ENCODE measurements around the gene RIGI.
A peak's percentile ranks its signal among the peaks of the same experiment; 100 is the strongest.

The RIGI gene

GRCh38 chr9:32526041-32526706 is at the start of gene RIGI:
TSS of gene RIGI (minus strand) at chr9:32526196. CDS start at chr9:32526166, 30 bp downstream.
- intact Hi-C loops (cut with DNase I; ENCODE audit: low total_unique reads): no loop called here
- Histone ChIP-seq H3K36me3 (no peaks in the 10 kb centered on the region), H3K27ac (peak within 1 kb of the TSS; percentile 82 to 85), H3K4me1 (peaks cover 0 to 36% (median 15%) of the 10 kb centered on the region in 4 donors), H3K4me3 (peak within 1 kb of the TSS; percentile 61 to 62), H3K9me3 (peaks cover 0 to 1% (median 0%) of the 10 kb centered on the region in 3 donors), H3K27me3 (no peaks in the 10 kb centered on the region)
- TF ChIP-seq CTCF (IDR thresholded peaks at IDR 0.05): peak; percentile 30 to 35
- DNase-seq: peak; percentile 96

- intact Hi-C loops (cut with DNase I; ENCODE audit: low total_unique reads): loop anchor here (5.0 kb wide), 1 partner anchor 198 kb away; no protein-coding TSS in a partner anchor
- TF ChIP-seq CTCF (IDR thresholded peaks at IDR 0.05): no peak
These were observed 48.9 kb upstream of the RIGI start for GRCh38 chr9:32574858-32575257.

GRCh38 chr9:32573821-32574220 is 47.8 kb upstream of the RIGI start:
- Histone ChIP-seq H3K9me3 (no peaks in the 10 kb centered on the region), H3K27me3 (no peaks in the 10 kb centered on the region), H3K4me1 (peaks cover 0 to 28% (median 17%) of the 10 kb centered on the region in 4 donors), H3K36me3 (peaks cover 0 to 8% (median 0%) of the 10 kb centered on the region in 3 donors), H3K27ac (peak overlapping the region; percentile 89 to 92), H3K4me3 (peak overlapping the region in 1 of 2 donors; percentile 94)
- intact Hi-C loops (cut with DNase I; ENCODE audit: low total_unique reads): loop anchor here (1.0 kb wide), 1 partner anchor 24 kb away; no protein-coding TSS in a partner anchor
- DNase-seq: no peak
- TF ChIP-seq CTCF (IDR thresholded peaks at IDR 0.05): no peak

More at GRCh38 chr9:32574858-32575257, 48.9 kb upstream of the RIGI start:
- no peaks in the 10 kb centered on the region for H3K9me3 ChIP-seq
- H3K27me3 ChIP-seq: no peaks in the 10 kb centered on the region
- DNase-seq: no peak
- no peak overlapping the region for H3K27ac ChIP-seq
- H3K4me1 ChIP-seq: peaks cover 0 to 32% (median 18%) of the 10 kb centered on the region in 4 donors
- H3K4me3 ChIP-seq: no peak overlapping the region
- no peaks in the 10 kb centered on the region for H3K36me3 ChIP-seq

GRCh38 chr9:32572900-32573523 is 47.0 kb upstream of the RIGI start, which contains the start of gene NDUFB6:
TSS of gene NDUFB6 (minus strand) at chr9:32573159. CDS start at chr9:32573060, 99 bp downstream.
- Histone ChIP-seq H3K27me3 (no peaks in the 10 kb centered on the region), H3K4me3 (peak within 1 kb of the TSS; percentile 84 to 94), H3K27ac (peak within 1 kb of the TSS; percentile 89 to 92), H3K36me3 (peaks cover 0 to 9% (median 2%) of the 10 kb centered on the region in 3 donors), H3K9me3 (no peaks in the 10 kb centered on the region), H3K4me1 (peaks cover 0 to 26% (median 17%) of the 10 kb centered on the region in 4 donors)
- TF ChIP-seq CTCF (IDR thresholded peaks at IDR 0.05): no peak
- intact Hi-C loops (cut with DNase I; ENCODE audit: low total_unique reads): loop anchor here (1.0 kb wide), 1 partner anchor 23 kb away; no protein-coding TSS in a partner anchor
- peak; percentile 89 to 95 for DNase-seq

GRCh38 chr9:32571969-32572899 is 46.2 kb upstream of the RIGI start:
- peak overlapping the region; percentile 89 to 92 for H3K27ac ChIP-seq
- peaks cover 6 to 17% (median 10%) of the 10 kb centered on the region in 3 donors for H3K36me3 ChIP-seq
- no peaks in the 10 kb centered on the region for H3K9me3 ChIP-seq
- no peaks in the 10 kb centered on the region for H3K27me3 ChIP-seq
- intact Hi-C loops (cut with DNase I; ENCODE audit: low total_unique reads): no loop called here
- peak in 1 of 2 donors; percentile 62 for DNase-seq
- H3K4me3 ChIP-seq: peak overlapping the region; percentile 84 to 94
- TF ChIP-seq CTCF (IDR thresholded peaks at IDR 0.05): peak; percentile 38 to 43
- H3K4me1 ChIP-seq: peaks cover 0 to 26% (median 17%) of the 10 kb centered on the region in 4 donors

All from tibial artery (tissue), 4 donors.